Astrocyte of the cerebellum (primary cell): Measurements from ENCODE around the gene TCF7.

Source experiments
- DNase-seq: peaks from one replicate; pipeline ENCODE4 v3.0.0-alpha.2; 2011; ENCODE audit warnings: low read depth
- H3K4me3 ChIP-seq: 2 replicates; pipeline ENCODE4 v1.5.1; 2011; ENCODE audit warnings: mild to moderate bottlenecking, low read depth, low read length, moderate library complexity
- in situ Hi-C: cut with HindIII; loops from 2 replicates; pipeline ENCODE4 v1.10.0; 2017; ENCODE audit warnings: low sequenced_read_pairs
- TF ChIP-seq, protein P1 (sequence below): IDR thresholded peaks from 2 replicates; pipeline ENCODE4 v1.5.1; 2012; ENCODE audit warnings: low read length, low read depth, moderate library complexity, mild to moderate bottlenecking; ENCODE audit errors: missing control alignments

TCF7 gene

DNA sequence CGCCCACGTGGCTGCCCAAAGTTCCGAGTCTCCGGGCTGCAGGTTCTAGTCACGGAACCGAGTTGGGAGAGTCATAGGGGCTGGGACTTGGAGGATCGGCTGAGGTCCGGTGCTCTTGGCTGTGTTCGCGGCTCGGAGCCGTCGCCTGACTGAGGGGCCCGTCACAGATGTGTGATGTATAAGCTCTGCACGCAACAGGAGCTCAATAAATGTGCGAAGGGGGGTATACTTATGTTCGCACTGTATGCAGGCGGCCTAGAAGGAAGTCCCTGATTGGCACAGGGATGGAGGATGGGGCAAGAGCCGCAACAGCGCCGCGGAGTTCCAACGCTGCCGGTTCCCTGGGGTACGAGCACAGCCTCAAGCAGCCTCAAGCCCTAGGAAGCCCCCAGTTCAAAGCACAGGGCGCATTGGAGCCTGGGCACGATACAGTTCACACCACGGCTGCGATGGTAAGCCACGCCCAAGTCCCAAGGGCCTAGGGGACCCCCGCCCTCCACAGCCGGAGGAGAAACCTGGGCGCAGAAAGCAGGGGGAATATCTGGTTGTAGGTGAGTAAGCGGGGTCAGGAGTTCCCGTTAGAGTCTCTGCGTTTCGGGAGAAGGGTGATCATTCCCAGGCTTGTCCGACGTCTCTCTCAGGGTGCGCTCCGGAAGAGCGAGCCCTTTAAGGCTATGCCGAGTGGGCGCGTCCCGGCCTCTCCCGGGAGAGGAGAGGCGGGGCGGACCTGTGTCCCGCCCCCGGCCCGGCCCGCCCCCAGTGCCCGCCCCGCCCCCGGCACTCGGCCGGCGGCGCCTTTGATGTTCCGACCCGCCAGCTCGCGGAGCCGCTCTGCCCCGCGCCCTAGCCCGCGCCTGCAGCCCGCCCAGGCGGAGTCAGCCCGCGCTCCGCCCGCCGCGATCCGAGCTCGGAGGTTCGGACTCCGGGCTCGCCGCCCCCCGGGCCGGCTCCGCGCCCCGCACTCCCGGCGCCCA, at the start of gene TCF7:
TSS of gene TCF7 (plus strand) at position 780 of the 974 bp plus-strand sequence. CDS start 226 bp downstream, outside the sequence.
- peak within 1 kb of the TSS; percentile 53 for H3K4me3 ChIP-seq
- TF ChIP-seq, protein P1, sequence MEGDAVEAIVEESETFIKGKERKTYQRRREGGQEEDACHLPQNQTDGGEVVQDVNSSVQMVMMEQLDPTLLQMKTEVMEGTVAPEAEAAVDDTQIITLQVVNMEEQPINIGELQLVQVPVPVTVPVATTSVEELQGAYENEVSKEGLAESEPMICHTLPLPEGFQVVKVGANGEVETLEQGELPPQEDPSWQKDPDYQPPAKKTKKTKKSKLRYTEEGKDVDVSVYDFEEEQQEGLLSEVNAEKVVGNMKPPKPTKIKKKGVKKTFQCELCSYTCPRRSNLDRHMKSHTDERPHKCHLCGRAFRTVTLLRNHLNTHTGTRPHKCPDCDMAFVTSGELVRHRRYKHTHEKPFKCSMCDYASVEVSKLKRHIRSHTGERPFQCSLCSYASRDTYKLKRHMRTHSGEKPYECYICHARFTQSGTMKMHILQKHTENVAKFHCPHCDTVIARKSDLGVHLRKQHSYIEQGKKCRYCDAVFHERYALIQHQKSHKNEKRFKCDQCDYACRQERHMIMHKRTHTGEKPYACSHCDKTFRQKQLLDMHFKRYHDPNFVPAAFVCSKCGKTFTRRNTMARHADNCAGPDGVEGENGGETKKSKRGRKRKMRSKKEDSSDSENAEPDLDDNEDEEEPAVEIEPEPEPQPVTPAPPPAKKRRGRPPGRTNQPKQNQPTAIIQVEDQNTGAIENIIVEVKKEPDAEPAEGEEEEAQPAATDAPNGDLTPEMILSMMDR = no peak
- DNase-seq = peak; percentile 39
- in situ Hi-C loops = no loop called here

DNA sequence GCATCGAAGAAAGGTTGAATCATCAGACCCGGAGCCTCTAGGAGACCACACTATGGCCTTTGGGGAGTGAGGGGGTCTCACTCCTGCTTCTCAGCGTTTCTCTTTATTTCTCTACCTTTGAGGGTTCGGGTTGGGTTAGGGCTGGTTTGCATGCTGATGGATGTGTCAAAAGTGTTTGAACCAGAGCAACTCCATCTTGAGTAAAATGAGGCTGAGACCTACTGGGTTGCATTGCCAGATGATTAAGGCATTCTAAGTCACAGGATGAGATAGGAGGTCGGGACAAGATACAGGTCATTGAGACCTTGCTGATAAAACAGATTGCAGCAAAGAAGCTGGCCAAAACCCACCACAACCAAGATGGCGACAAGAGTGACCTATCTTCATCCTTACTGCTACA, 44.9 kb upstream of the TCF7 start:
- in situ Hi-C loops = no loop called here
- H3K4me3 ChIP-seq = no peak overlapping the region
- DNase-seq = no peak
- TF ChIP-seq, protein P1 = no peak

DNA sequence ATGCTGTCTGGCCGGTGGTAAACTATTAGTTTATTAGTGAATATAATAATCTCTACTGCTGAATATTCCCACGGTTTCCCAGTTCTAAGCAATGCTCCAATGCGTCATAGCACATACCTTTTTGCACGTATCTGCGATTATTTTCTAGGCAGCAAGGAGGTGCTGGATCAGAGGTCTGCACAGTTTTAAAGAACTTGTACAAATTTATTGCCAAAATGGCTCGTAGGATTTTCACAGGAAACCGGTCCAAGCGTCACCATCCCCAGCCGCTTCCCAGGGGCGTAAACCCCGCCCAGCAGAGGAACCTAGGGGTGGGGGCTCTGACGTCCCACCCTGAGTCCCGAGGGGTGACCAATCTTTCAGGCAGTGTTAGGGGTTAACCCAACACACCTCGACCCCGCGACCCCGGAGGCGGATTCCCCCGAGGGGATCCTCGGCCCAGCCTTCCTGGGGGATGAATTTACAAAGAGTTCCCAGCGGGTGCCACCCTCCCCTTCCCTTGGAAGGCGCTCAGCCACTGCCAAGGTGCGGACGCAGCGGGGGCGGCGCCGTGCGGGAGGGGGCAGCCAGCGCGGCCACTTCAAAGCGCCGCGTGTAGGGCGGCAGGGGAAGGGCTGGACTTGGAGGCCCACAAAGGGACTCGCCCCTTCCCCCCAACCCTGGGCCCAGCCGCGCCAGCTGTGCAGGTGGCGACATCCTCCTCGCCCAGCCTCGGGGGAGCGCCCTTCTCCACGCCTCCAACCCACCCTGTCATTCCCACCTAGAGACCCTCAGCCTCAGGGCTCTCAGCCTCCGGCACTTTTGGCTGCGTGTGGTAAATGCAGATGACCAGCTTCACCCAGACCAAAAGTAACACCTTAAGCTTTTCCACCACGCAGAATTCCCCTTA, 43.5 kb upstream of the TCF7 start:
- TF ChIP-seq, protein P1 = peak; percentile 30
- H3K4me3 ChIP-seq = peak overlapping the region; percentile 37
- peak; percentile 16 for DNase-seq
- in situ Hi-C loops = loop anchor here (5.0 kb wide), 1 partner anchor 76 kb away; no protein-coding TSS in a partner anchor

DNA sequence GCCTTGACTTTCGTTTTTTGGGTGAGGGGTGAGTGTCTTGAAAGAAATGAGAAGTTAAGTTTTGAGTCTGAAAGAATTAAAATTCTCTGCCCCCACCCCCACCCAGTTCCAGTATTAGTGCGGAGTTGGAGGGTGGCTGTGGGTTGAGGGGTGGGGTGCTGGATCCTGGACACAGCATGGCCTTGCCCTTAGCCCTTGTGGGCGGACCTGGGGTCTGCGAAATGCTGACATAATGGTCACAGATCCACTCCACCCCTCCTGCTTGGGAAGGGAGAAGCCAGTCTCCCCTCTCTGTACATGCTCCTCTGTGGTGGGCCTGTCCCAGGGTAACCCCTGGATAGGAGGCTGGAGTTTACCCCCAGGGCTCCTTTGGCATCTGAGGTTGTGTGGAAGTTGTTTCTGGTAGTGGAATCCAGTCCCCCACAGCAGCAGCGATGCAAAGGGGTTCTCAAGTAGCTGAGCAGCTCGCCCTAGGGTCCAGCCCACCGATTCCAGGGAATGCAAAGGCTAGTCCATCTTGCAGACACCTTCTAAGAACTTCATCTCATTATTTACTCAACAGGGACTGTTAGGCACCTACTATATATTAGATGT, 42.8 kb upstream of the TCF7 start:
- no peak for DNase-seq
- no peak overlapping the region for H3K4me3 ChIP-seq
- TF ChIP-seq, protein P1 = no peak
- in situ Hi-C loops = loop anchor here (5.0 kb wide), 1 partner anchor 76 kb away; no protein-coding TSS in a partner anchor

DNA sequence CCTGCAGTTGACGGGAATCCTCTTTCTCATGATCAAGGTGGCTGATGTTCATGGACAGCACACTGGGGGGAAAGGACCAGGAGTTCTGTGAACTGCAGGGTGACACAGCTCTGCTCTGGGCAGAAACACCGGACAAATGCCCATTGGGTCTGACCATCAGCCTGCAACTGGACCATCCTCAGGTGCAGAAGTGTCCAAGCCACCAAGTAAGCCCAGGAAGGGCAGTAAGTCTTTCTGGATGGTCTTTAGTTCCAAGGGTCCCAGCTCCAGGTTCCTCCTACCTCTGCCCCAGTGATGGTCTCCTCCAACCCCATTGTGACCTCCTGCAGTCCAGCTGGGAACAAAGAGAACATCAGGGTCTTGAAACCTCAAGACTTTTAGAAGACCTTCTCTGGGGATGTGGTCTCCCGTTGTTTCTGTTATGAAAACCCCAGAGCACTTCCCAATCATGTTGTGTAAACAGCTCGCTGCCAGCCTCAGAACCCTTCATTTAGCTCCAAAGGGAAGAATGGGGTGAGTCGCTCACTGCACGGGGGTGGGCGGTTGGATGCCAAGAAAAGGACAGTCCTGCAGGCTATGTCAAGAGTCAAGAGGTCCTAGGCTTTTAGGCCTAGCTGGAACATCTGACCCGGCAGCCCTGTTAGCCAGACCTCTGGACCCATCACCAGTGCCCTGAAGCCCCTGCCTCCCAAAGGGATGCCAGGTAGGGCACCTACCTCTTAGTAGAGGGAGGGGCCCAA, 41.8 kb upstream of the TCF7 start:
- no peak for DNase-seq
- in situ Hi-C loops = loop anchor here (5.0 kb wide), 1 partner anchor 75 kb away; no protein-coding TSS in a partner anchor
- H3K4me3 ChIP-seq = no peak overlapping the region
- TF ChIP-seq, protein P1 = no peak
